ENCODE results near the gene ZNRD2.
"Not testable (repeated sequence)": the region's sequence is repeated elsewhere in the genome, so short reads cannot be mapped to it uniquely, and the experiment has no call there.

The ZNRD2 gene

GRCh38 chr11:65555693-65556231 is 14.5 kb upstream of the ZNRD2 start:
- no peak for DNase-seq (ENCODE audit: low read depth)

- DNase-seq (ENCODE audit: low read depth) = no peak
Measured at GRCh38 chr11:65556470-65557279, 13.6 kb upstream of the ZNRD2 start.

- DNase-seq (ENCODE audit: low read depth) = no peak
Measured at GRCh38 chr11:65557280-65558001, 12.8 kb upstream of the ZNRD2 start.

- DNase-seq (ENCODE audit: low read depth) = no peak
Measured at GRCh38 chr11:65558002-65558929, 12.0 kb upstream of the ZNRD2 start, which contains the start of gene LTBP3. TSS of gene LTBP3 (minus strand) at chr11:65558359. CDS start at chr11:65557959, 400 bp downstream.

GRCh38 chr11:65558930-65559509 is 11.3 kb upstream of the ZNRD2 start:
- DNase-seq (ENCODE audit: low read depth) = no peak

GRCh38 chr11:65559535-65559934 is 10.7 kb upstream of the ZNRD2 start:
- DNase-seq (ENCODE audit: low read depth) = no peak

GRCh38 chr11:65559951-65560537 is 10.2 kb upstream of the ZNRD2 start:
- DNase-seq (ENCODE audit: low read depth) = no peak

- DNase-seq (ENCODE audit: low read depth) = peak; percentile 63
Measured at GRCh38 chr11:65560555-65561418, 9.5 kb upstream of the ZNRD2 start.

GRCh38 chr11:65562020-65562419 is 8.3 kb upstream of the ZNRD2 start:
- DNase-seq (ENCODE audit: low read depth) = no peak

GRCh38 chr11:65562788-65563187 is 7.5 kb upstream of the ZNRD2 start:
- no peak for DNase-seq (ENCODE audit: low read depth)

- no peak for DNase-seq (ENCODE audit: low read depth)
Measured at GRCh38 chr11:65563601-65564000, 6.7 kb upstream of the ZNRD2 start.

- not testable (repeated sequence) for DNase-seq (ENCODE audit: low read depth)
Measured at GRCh38 chr11:65564879-65565559, 5.3 kb upstream of the ZNRD2 start.

GRCh38 chr11:65565624-65566453 is 4.4 kb upstream of the ZNRD2 start:
- DNase-seq (ENCODE audit: low read depth) = no peak

- DNase-seq (ENCODE audit: low read depth) = no peak
Measured at GRCh38 chr11:65569164-65569972, 909 bp upstream of the ZNRD2 start.

GRCh38 chr11:65571420-65571819 is 1.1 kb downstream of the ZNRD2 start:
- no peak for DNase-seq (ENCODE audit: low read depth)

- DNase-seq (ENCODE audit: low read depth) = no peak
Measured at GRCh38 chr11:65571940-65572339, 1.7 kb downstream of the ZNRD2 start.

GRCh38 chr11:65572356-65573051 is 2.2 kb downstream of the ZNRD2 start, which contains the start of gene FAM89B:
TSS of gene FAM89B (plus strand) at chr11:65572538. CDS start at chr11:65572670, 132 bp downstream.
- no peak for DNase-seq (ENCODE audit: low read depth)

All from non-pigmented ciliary epithelial cell (primary cell).